Left renal pelvis (tissue), 4 donors: ENCODE data around the gene DEF6. TPM values are rescaled to one million over a fixed set of nuclear protein-coding genes. Genes with fewer than 3 reads are reported as not detected.
"Not testable (repeated sequence)": the region's sequence is repeated elsewhere in the genome, so short reads cannot be mapped to it uniquely, and the experiment has no call there.

Source experiments
- DNase-seq, 4 donors: peaks; one replicate each; pipeline ENCODE4 v3.0.0-alpha.2; 2013; ENCODE audit warnings: low read depth in 4 of 4, low spot score in 3 of 4
- polyA plus RNA-seq, 4 donors: library from polyadenylated mRNA; unstranded; fragments of 120-200 nt; gene quantifications; one replicate each; pipeline ENCODE4 v1.2.1, GENCODE V29; 2013; ENCODE audit not compliant: insufficient read length in 4 of 4

DEF6 gene
- polyA plus RNA-seq, 4 donors, result 3.3 to 7.6 (median 5.5) TPM

DNA sequence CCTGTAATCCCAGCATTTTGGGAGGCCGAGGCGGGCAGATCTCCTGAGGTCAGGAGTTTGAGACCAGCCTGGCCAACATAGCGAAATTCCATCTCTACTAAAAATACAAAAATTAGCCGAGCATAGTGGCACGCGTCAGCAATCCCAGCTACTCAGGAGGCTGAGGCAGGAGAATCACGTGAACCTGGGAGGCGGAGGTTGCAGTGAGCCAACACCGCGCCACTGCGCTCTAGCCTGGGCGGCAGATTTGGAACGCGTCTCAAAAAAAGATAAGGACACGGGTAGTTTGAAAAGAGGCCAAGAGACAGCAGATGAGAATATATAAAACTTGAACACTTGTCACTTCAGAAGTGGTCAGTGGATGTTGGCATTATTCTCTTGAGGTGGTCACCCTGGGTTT is 9.5 kb downstream of the DEF6 start:
- not testable (repeated sequence) for DNase-seq

GRCh38 chr6:35308543-35308942 is 10.9 kb downstream of the DEF6 start:
- DNase-seq, result not testable (repeated sequence)

- DNase-seq, result no peak
Observed at GRCh38 chr6:35309611-35310264, 12.1 kb downstream of the DEF6 start.

- no peak for DNase-seq
Observed at GRCh38 chr6:35310265-35310831, 12.7 kb downstream of the DEF6 start.

- no peak for DNase-seq
Observed at GRCh38 chr6:35311390-35312075, 13.9 kb downstream of the DEF6 start.

- no peak for DNase-seq
Observed at GRCh38 chr6:35312076-35312800, 14.6 kb downstream of the DEF6 start.

GRCh38 chr6:35312807-35313206 is 15.2 kb downstream of the DEF6 start:
- no peak for DNase-seq

DNA sequence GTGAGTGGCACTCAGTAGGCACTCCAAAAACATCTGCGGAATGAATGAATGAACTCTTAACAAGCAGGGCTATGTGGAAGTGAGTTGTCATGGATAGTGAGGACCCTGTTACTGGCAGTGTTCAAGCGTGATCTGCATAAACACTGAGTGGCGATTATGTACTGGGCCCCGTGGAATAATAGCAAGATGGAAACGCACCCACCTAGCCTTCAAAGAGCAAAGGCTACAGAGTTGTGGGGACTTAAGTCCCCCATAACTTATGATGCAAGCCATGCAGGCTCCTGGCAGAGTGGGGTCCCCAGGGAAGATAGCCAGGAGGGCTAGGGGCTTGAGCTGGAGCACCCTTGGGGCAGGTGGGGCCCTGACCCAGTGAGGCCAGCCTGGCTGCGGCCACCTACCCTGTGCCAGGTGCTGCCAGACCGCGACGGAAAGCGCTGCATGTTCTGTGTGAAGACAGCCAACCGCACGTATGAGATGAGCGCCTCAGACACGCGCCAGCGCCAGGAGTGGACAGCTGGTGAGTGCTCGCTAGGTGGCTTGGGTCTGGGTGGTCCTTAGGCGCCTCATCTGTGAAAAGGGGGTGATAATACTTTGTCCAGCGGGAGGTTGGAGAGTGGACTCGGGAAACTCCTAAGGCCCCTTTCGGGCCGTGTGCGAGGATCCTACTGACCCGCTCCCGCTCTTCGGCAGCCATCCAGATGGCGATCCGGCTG is 20.0 kb downstream of the DEF6 start:
- no peak for DNase-seq

GRCh38 chr6:35318196-35319171 is 20.9 kb downstream of the DEF6 start:
- peak; percentile 62 to 75 (median 72) for DNase-seq

GRCh38 chr6:35319346-35320030 is 21.9 kb downstream of the DEF6 start:
- DNase-seq, result no peak

GRCh38 chr6:35320031-35320410 is 22.4 kb downstream of the DEF6 start:
- DNase-seq, result no peak

GRCh38 chr6:35321091-35321490 is 23.5 kb downstream of the DEF6 start:
- no peak for DNase-seq

DNA sequence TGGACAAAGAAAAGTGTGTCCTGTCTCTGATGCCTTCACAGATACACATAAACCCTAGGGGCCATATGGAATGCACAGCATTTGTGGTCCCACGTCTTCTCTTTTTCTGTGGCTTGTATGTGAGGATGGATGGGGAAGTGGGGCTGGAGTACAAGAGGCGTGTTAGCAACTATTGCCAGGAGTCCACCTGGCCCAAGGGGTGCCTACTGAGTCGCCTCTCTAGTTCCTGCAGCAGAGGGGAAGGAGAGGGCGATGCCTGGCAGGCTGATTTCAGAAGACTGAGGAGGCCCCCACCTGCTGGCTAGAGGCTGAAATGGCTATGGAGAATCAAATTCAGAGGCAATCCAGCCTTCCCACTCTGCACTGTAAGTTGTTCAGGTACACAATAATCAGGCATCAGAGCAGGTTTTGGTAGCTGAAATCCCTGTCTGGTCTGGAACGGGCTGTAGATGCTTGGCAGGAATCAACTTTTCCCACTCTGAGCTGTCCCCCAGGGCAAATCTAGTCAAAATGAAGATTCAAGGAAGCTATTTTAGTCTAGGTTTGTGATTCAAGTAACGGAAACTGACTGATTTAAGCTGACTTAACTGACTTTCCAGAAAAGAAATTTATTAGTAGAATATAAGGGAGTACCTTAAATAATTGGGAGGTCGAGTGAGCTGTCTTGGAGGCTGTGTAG is 29.9 kb downstream of the DEF6 start:
- DNase-seq, result no peak

DNA sequence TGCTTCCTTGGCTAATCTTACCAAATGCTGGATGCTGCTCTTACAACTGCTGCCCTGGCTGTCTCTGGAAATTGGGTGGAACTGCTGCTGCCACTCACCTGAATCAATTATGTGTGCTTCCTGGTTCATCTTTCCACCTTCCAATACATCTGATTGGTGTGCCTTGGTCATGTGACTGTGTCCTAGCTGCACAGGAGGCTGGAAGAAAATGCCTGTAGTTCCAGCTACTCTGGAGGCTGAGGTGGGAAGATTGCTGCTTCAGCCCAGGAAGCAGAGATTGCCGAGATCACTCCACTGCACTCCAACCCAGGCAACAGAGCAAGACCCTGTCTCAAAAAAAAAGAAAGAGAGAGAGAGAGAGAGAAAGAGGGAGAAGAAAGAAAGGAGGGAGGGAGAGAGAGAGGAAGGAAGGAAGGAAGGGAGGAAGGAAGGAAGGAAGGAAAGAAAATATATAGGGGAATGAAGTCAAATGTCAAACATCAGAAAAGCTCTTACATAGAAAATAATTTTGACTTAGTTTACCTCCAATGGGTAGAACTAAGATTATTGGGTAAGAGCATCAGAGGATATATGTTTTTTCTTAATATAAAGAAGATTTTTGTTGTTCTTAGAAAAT is 30.6 kb downstream of the DEF6 start:
- DNase-seq, result no peak

GRCh38 chr6:35328965-35329364 is 31.3 kb downstream of the DEF6 start:
- not testable (repeated sequence) for DNase-seq

GRCh38 chr6:35330541-35331119 is 33.0 kb downstream of the DEF6 start:
- DNase-seq, result no peak

DNA sequence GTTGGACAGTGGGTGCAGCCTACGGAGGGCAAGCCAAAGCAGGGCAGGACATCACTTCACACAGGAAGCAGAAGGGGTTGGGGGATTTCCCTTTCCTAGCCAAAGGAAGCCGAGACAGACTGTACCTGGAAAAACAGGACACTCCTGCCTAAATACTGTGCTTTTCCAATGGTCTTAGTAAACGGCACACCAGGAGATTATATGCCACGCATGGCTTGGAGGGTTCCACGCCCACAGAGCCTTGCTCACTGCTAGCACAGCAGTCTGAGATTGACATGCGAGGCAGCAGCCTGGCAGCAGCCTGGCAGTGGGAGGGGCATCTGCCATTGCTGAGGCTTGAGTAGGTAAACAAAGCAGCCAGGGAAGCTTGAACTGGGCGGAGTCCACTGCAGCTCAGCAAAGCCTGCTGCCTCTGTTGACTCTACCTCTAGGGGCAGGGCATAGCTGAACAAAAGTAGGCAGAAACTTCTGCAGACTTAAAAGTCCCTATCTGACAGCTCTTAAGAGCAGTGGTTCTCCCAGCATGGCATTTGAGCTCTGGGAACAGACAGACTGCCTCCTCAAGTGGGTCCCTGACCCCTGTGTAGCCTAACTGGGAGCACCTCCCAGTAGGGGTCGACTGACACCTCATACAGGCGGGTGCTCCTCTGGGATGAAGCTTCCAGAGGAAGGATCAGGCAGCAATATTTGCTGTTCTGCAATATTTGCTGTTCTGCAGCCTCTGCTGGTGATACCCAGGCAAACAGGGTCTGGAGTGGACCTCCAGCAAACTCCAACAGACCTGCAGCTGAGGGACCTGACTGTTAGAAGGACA is 34.7 kb downstream of the DEF6 start:
- DNase-seq, result not testable (repeated sequence)
